Urinary bladder (tissue), 4 donors: ENCODE results near the gene PIK3CD. TPM values are rescaled to one million over a fixed set of nuclear protein-coding genes. Genes with fewer than 3 reads are reported as not detected.

ENCODE experiments used
- DNase-seq: peaks from one replicate; pipeline ENCODE4 v3.0.0-alpha.2; 2015; ENCODE audit errors: extremely low spot score
- H3K27ac ChIP-seq: one replicate; pipeline ENCODE4 v1.5.1; 2013; ENCODE audit warnings: low read depth, mild to moderate bottlenecking, moderate library complexity
- H3K36me3 ChIP-seq: one replicate; pipeline ENCODE4 v1.6.1; 2013; ENCODE audit warnings: mild to moderate bottlenecking, moderate library complexity; ENCODE audit not compliant: insufficient read depth
- H3K4me1 ChIP-seq: one replicate; pipeline ENCODE4 v1.6.1; 2013; ENCODE audit warnings: mild to moderate bottlenecking, moderate library complexity; ENCODE audit not compliant: insufficient read depth
- H3K4me3 ChIP-seq: one replicate; pipeline ENCODE4 v1.5.1; 2013; ENCODE audit warnings: low read depth, low read length
- WGBS: extraction: QIAGEN DNeasy Blood & Tissue Kit; methylation state at CpG from one replicate; pipeline ENCODE4 v1.1.7; 2013; 5-methylcytosine and 5-hydroxymethylcytosine counted together
- polyA plus RNA-seq: library from polyadenylated mRNA; stranded (reverse); fragments of 200-250 nt; gene quantifications from one replicate; pipeline ENCODE4 v1.2.3, GENCODE V29; 2013
- total RNA-seq: library from RNA; depleted of rRNA; stranded (reverse); fragments of >200 nt; gene quantifications from one replicate; pipeline ENCODE4 v1.2.3, GENCODE V29; 2014
- donor health status: healthy with polysubstance abuse.
- donor health status: healthy.

The PIK3CD gene
- total and polyA plus RNA-seq, 2 donors, result 3.8 to 5.5 TPM

GRCh38 chr1:9726905-9727595 lies 75.5 kb downstream of the PIK3CD start:
- no peak overlapping the region for H3K4me3 ChIP-seq
- no peaks in the 10 kb centered on the region for H3K4me1 ChIP-seq
- no peak for DNase-seq
- WGBS, result 65% methylated on average over 25 of the region's 25 CpGs
- H3K27ac ChIP-seq, result no peak overlapping the region
- H3K36me3 ChIP-seq, result peaks cover 3% of the 10 kb centered on the region

- 90% methylated on average over 33 of the region's 33 CpGs for WGBS
- Histone ChIP-seq H3K27ac (no peak overlapping the region), H3K4me1 (no peaks in the 10 kb centered on the region), H3K36me3 (peaks cover 5% of the 10 kb centered on the region), H3K4me3 (no peak overlapping the region)
- no peak for DNase-seq
These were observed 77.1 kb downstream of the PIK3CD start for GRCh38 chr1:9728451-9729295.

- Histone ChIP-seq H3K4me3 (no peak overlapping the region), H3K36me3 (peaks cover 5% of the 10 kb centered on the region)
- WGBS, result 92% methylated on average over 12 of the region's 12 CpGs
These were observed 78.0 kb downstream of the PIK3CD start for GRCh38 chr1:9729523-9729922.

DNA sequence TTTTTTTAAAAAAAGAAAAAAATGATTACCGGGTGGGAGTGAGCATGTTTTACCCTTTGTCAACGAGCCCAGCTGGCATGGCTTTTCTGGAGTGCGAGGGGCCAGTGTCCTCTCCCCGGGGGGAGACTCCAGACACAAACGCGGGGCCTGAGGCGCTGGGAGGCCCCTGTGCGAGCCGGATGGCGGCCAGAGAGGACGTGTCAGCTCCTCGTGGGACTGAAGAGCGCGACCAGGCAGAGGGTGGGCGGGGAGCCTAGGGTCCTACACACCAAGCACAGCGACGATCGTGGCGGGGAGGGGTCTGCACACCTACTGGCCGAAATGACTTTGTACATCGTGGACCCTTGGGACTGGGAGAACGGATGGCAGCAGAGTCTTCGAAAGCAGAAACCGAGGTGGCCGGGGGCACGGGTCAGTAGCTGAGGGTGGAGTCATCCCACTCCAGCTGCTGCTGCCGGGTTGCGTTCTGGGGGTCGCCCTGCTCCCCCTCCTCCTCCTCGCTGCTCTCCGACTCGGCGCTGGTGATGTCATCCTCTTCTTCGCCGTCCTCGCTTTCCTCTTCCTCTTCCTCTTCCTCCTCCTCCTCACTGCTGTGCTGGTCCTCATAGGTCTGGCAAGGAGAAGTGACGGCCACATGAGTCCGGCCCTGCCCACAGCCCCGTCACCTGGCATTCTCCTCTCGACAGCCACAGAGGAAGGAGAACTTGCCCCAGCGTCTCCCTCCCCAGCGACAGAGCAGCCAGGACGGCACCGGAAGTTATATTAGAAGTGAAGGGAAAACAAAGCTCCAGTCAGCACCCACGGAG lies 78.8 kb downstream of the PIK3CD start:
- no peak overlapping the region for H3K27ac ChIP-seq
- no peak overlapping the region for H3K4me3 ChIP-seq
- no peaks in the 10 kb centered on the region for H3K4me1 ChIP-seq
- 85% methylated on average over 45 of the region's 45 CpGs for WGBS
- DNase-seq, result no peak
- peaks cover 5% of the 10 kb centered on the region for H3K36me3 ChIP-seq

More at GRCh38 chr1:9729523-9729922, 78.0 kb downstream of the PIK3CD start:
- H3K27ac ChIP-seq, result no peak overlapping the region
- H3K4me1 ChIP-seq, result no peaks in the 10 kb centered on the region
- no peak for DNase-seq

DNA sequence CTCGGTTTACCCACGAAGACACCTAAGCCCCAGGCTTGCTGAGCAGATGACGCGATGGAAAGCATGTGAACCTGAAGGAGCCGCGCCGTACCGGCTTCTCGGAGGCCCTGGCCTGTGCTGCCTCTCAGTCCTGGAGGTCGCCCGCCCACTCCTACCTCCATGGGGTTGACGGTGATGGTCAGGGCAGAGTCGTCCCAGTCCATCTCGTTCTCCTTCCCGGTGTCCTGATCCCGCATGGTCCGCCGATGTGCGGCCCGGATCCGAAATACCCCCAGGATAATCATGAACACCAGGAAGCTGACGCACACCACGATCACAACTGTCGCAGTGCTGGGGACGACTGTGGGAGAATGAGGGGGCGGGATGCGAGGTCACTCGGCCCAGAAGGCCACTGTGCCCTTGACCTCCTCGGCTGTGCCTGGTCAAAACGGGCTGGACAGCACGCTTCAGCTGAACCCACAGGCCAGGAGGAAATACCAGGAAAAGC lies 79.6 kb downstream of the PIK3CD start:
- Histone ChIP-seq H3K27ac (no peak overlapping the region), H3K36me3 (peaks cover 5% of the 10 kb centered on the region), H3K4me1 (no peaks in the 10 kb centered on the region), H3K4me3 (no peak overlapping the region)
- 96% methylated on average over 31 of the region's 31 CpGs for WGBS
- no peak for DNase-seq

GRCh38 chr1:9731561-9731960 lies 80.0 kb downstream of the PIK3CD start:
- DNase-seq, result no peak
- 95% methylated on average over 18 of the region's 18 CpGs for WGBS
- H3K36me3 ChIP-seq, result peaks cover 6% of the 10 kb centered on the region
- no peaks in the 10 kb centered on the region for H3K4me1 ChIP-seq
- no peak overlapping the region for H3K4me3 ChIP-seq
- no peak overlapping the region for H3K27ac ChIP-seq

DNA sequence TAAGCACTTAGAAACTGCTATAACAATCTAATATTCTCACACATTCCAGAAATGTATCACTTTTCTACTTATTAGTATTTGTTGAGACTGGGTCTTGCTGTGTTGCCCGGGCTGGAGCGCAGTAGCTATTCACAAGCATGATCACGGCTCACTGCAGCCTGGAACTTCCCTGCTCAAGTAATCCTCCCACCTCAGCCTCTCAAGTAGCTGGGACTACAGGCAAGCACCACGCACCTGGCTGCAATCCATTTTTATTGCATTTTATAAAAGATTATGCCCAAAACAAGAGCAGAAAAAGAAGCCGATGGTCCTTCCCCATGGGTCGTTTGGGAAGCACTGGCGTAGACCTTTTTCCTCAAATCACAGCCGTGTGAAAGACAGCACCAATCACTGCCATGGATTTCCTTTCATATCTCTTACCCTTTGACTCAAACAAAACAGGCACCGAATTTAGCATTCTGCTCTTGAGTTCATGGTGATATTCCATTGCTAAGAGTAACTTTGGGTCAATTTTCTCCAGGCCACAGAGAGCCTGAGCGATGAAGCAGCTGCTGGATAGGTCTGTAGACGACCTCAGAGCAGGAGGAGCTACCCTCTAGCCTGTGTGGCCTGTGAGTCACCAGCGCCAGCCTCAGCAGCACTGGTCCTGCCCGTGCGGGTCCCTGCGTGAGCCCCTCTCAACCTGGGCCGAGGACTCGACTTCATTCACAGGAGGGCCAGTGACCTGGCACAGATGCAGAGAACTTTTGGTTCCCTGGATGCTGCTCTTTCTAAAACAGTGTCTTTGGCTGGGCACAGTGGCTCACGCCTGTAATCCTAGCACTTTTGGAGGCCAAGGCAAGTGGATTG lies 80.8 kb downstream of the PIK3CD start:
- no peak overlapping the region for H3K4me3 ChIP-seq
- H3K36me3 ChIP-seq, result peaks cover 6% of the 10 kb centered on the region
- no peaks in the 10 kb centered on the region for H3K4me1 ChIP-seq
- DNase-seq, result no peak
- no peak overlapping the region for H3K27ac ChIP-seq
- WGBS, result 93% methylated on average over 18 of the region's 18 CpGs

DNA sequence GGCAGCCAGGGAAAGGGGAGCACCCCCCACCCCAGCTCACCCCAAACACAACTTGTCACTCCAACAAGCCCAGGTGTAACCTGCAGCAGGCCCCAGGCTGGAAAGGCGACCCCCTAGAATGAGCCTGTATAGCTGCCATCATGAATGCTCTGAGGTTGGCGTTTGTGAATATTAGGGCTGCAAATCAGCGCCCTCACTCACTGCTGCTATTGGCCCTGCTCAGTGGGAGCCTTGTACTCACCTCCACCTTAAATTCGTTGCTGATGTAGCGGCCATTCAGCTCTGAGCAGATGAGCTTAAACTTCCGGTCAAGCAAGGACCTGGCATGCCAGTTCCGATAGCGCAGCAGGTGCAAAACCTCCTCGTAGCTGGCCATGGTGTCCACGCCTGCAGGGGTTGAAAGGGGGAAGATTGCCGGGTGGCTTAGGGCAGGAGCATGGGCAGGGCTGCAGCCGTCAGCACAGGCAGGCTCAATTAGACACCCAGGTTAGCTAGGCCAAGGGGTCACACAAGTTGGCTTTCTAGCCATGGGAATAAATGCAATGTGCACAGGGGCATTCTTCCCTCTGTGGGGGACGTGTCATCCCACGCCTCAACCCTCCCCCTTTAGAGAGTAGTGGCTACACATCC lies 81.7 kb downstream of the PIK3CD start:
- Histone ChIP-seq H3K4me1 (no peaks in the 10 kb centered on the region), H3K4me3 (no peak overlapping the region), H3K27ac (no peak overlapping the region), H3K36me3 (peaks cover 6% of the 10 kb centered on the region)
- DNase-seq, result no peak
- WGBS, result 96% methylated on average over 14 of the region's 14 CpGs

- Histone ChIP-seq H3K4me1 (no peaks in the 10 kb centered on the region), H3K4me3 (no peak overlapping the region), H3K27ac (no peak overlapping the region), H3K36me3 (peaks cover 3% of the 10 kb centered on the region)
- WGBS, result 94% methylated on average over 19 of the region's 19 CpGs
- no peak for DNase-seq
These were observed 84.3 kb downstream of the PIK3CD start for GRCh38 chr1:9735800-9736199.

DNA sequence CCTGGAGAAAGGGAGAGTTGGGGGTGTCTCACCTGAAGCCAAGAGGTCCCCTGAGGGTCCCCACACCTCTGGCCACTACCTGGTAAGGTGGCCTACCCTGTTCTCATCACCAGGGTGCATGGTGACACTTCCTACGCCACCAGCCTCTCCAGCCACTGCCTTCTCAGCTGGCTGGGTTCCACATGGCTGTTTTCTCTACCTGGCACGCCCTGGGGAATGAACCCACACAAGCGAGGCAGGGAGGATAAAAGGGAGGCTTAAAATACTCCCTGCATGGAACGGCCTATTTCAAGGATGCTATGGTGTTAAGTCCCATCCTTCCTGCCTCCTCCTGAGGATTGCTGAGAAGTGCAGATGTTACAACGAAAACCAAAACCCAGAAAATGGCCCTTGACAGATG lies 84.7 kb downstream of the PIK3CD start:
- Histone ChIP-seq H3K27ac (no peak overlapping the region), H3K4me3 (no peak overlapping the region), H3K4me1 (no peaks in the 10 kb centered on the region), H3K36me3 (peaks cover 6% of the 10 kb centered on the region)
- no peak for DNase-seq
- 91% methylated on average over 5 of the region's 5 CpGs for WGBS

- Histone ChIP-seq H3K36me3 (peaks cover 6% of the 10 kb centered on the region), H3K27ac (no peak overlapping the region), H3K4me3 (no peak overlapping the region), H3K4me1 (no peaks in the 10 kb centered on the region)
- WGBS, result 82% methylated on average over 9 of the region's 9 CpGs
- DNase-seq, result no peak
These were observed 85.5 kb downstream of the PIK3CD start for GRCh38 chr1:9737057-9737456.

DNA sequence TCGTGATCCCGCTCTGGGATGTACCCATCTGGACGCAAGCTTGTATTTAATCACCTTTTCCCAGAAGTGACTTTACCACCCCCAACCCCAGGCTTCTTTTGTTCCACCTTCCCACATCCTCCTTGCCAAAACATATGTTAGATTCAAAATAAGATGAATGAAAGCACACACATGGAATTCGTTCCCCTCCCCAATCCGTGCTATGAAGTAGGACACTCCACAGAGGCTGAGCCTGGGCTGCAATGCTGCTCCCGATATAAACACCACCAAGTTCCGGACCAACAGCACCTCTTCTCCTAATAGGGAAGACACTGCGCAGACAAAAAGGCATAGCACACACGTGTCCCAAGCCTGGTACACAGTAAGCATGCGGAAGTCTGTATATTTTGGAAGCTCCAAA lies 86.1 kb downstream of the PIK3CD start:
- no peaks in the 10 kb centered on the region for H3K4me1 ChIP-seq
- H3K27ac ChIP-seq, result no peak overlapping the region
- peaks cover 6% of the 10 kb centered on the region for H3K36me3 ChIP-seq
- no peak for DNase-seq
- WGBS, result 88% methylated on average over 10 of the region's 10 CpGs
- no peak overlapping the region for H3K4me3 ChIP-seq
